ENCODE data around the gene MAPK11.

GRCh38 chr22:50218153-50218995, 51.8 kb downstream of the MAPK11 start:
- TF ChIP-seq POLR2A (IDR thresholded peaks at IDR 0.05), result no peak
- no peak for TF ChIP-seq CTCF (IDR thresholded peaks at IDR 0.05)

Data from prostate gland (tissue), 2 donors.